ENCODE results near the gene BABAM2.

DNA sequence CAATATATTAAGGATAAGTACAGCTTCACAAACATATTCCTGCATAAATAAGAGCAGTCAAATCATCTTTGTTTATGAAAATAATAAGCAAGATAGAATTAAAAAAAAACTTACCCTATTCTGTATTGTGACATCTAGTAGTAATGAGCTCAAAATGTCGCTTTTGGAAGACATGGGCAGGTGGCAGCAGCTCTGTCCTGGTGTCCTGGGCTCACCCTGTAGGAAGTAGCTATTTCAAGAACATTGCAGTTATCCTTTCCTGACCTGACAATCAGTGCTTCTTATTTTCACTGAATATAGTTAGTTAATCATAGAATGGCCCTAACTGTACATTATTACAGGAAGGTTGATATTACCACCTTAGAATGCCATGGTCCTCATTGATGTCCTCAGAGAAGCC lies 229.1 kb downstream of the BABAM2 start:
- TF ChIP-seq POLR2A (IDR thresholded peaks at IDR 0.05) = no peak
- TF ChIP-seq, protein P1, sequence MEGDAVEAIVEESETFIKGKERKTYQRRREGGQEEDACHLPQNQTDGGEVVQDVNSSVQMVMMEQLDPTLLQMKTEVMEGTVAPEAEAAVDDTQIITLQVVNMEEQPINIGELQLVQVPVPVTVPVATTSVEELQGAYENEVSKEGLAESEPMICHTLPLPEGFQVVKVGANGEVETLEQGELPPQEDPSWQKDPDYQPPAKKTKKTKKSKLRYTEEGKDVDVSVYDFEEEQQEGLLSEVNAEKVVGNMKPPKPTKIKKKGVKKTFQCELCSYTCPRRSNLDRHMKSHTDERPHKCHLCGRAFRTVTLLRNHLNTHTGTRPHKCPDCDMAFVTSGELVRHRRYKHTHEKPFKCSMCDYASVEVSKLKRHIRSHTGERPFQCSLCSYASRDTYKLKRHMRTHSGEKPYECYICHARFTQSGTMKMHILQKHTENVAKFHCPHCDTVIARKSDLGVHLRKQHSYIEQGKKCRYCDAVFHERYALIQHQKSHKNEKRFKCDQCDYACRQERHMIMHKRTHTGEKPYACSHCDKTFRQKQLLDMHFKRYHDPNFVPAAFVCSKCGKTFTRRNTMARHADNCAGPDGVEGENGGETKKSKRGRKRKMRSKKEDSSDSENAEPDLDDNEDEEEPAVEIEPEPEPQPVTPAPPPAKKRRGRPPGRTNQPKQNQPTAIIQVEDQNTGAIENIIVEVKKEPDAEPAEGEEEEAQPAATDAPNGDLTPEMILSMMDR (IDR thresholded peaks at IDR 0.05) = no peak

Data from right lobe of liver (tissue), 4 donors.